Choroid plexus epithelial cell (primary cell): ENCODE measurements around the gene SAMSN1.

ENCODE experiments used
- DNase-seq: peaks from one replicate; pipeline ENCODE4 v3.0.0-alpha.2; 2010; ENCODE audit warnings: low read depth
- H3K4me3 ChIP-seq: 2 replicates; pipeline ENCODE4 v1.5.1; 2011; ENCODE audit warnings: low read depth, mild to moderate bottlenecking, control low read depth, low read length, moderate library complexity
- CTCF ChIP-seq: conservative IDR thresholded peaks from 2 replicates; pipeline ENCODE4 v1.5.1; 2011; ENCODE audit warnings: low read depth, mild to moderate bottlenecking, control low read depth, inconsistent platforms, low read length, moderate library complexity

Gene SAMSN1

GRCh38 chr21:14487490-14488432 lies 58.4 kb downstream of the SAMSN1 start:
- no peak overlapping the region for H3K4me3 ChIP-seq
- peak; percentile 16 for DNase-seq
- TF ChIP-seq CTCF: no peak

- no peak for TF ChIP-seq CTCF
- DNase-seq: no peak
- no peak overlapping the region for H3K4me3 ChIP-seq
Observed at GRCh38 chr21:14486869-14487268, 59.2 kb downstream of the SAMSN1 start.

- DNase-seq: no peak
- no peak overlapping the region for H3K4me3 ChIP-seq
- no peak for TF ChIP-seq CTCF
Observed at GRCh38 chr21:14484188-14485009, 61.7 kb downstream of the SAMSN1 start.

GRCh38 chr21:14483296-14483695 lies 62.8 kb downstream of the SAMSN1 start:
- no peak for TF ChIP-seq CTCF
- no peak for DNase-seq
- H3K4me3 ChIP-seq: no peak overlapping the region

GRCh38 chr21:14482165-14482564 lies 64.0 kb downstream of the SAMSN1 start:
- DNase-seq: no peak
- no peak overlapping the region for H3K4me3 ChIP-seq
- TF ChIP-seq CTCF: no peak

- H3K4me3 ChIP-seq: no peak overlapping the region
- TF ChIP-seq CTCF: no peak
- peak; percentile 38 for DNase-seq
Observed at GRCh38 chr21:14480411-14481031, 65.6 kb downstream of the SAMSN1 start.
